ENCODE measurements around the gene NEXMIF.

The NEXMIF gene

GRCh38 chrX:74781507-74782034, 143.7 kb downstream of the NEXMIF start:
- no peak overlapping the region for H3K4me3 ChIP-seq (ENCODE audit: low read length in 2 of 2)
- no peak overlapping the region for H3K18ac ChIP-seq (ENCODE audit: low read length)
- H3K27me3 ChIP-seq (ENCODE audit: control insufficient read depth in 3 of 3, insufficient read depth in 3 of 3, low read depth in 1 of 3, low read length in 3 of 3) = no peaks in the 10 kb centered on the region
- no peak for DNase-seq (ENCODE audit: low spot score)
- no peaks in the 10 kb centered on the region for H3K79me1 ChIP-seq (ENCODE audit: low read depth, low read length)
- no peaks in the 10 kb centered on the region for H3K9me3 ChIP-seq (replicated peaks in 1 of 2; ENCODE audit: control insufficient read depth in 2 of 2, insufficient read depth in 1 of 2, low read depth in 1 of 2, low read length in 2 of 2)
- no peak overlapping the region for H2BK15ac ChIP-seq (ENCODE audit: low read length)
- H3K4me1 ChIP-seq (ENCODE audit: control insufficient read depth in 2 of 2, insufficient read depth in 1 of 2, low read depth in 1 of 2, low read length in 2 of 2) = peaks cover 0 to 2% of the 10 kb centered on the region in 2 donors
- no peaks in the 10 kb centered on the region for H3K36me3 ChIP-seq (replicated peaks in 1 of 2; ENCODE audit: control insufficient read depth in 2 of 2, insufficient read depth in 2 of 2, low read length in 2 of 2)
- H3K4ac ChIP-seq (ENCODE audit: low read length) = no peak overlapping the region
- no peak overlapping the region for H4K91ac ChIP-seq (ENCODE audit: low read depth, low read length, poor library complexity)
- no peak overlapping the region for H2BK5ac ChIP-seq (ENCODE audit: low read length)
- no peak overlapping the region for H3K9ac ChIP-seq (ENCODE audit: low read depth, low read length, poor library complexity)
- no peak overlapping the region for H2AFZ ChIP-seq (ENCODE audit: low read length)
- no peak overlapping the region for H3K23ac ChIP-seq (ENCODE audit: low read depth, low read length, poor library complexity)
- no CpG with 5 or more reads among the region's 1 CpG for WGBS, 2 donors (ENCODE audit: extremely low coverage in 2 of 2, insufficient read length in 2 of 2, insufficient replicate concordance in 1 of 2)
- H3K27ac ChIP-seq (replicated peaks; ENCODE audit: low read length) = no peak overlapping the region
- H2BK12ac ChIP-seq (ENCODE audit: low read length) = no peak overlapping the region
- no peak overlapping the region for H2BK120ac ChIP-seq (ENCODE audit: low read depth, low read length)
- no peak overlapping the region for H3K14ac ChIP-seq (ENCODE audit: low read length)
- no peak overlapping the region for H3K4me2 ChIP-seq (ENCODE audit: insufficient read depth, low read length, poor library complexity, severe bottlenecking)
- H4K8ac ChIP-seq (ENCODE audit: low read depth, low read length) = no peak overlapping the region
- H2AK5ac ChIP-seq (ENCODE audit: low read depth, low read length) = no peak overlapping the region

GRCh38 chrX:74779175-74779574, 146.1 kb downstream of the NEXMIF start:
- Histone ChIP-seq H3K4ac (ENCODE audit: low read length) (no peak overlapping the region), H2BK12ac (ENCODE audit: low read length) (no peak overlapping the region), H4K8ac (ENCODE audit: low read depth, low read length) (no peak overlapping the region), H2BK15ac (ENCODE audit: low read length) (no peak overlapping the region), H3K4me1 (ENCODE audit: control insufficient read depth in 2 of 2, insufficient read depth in 1 of 2, low read depth in 1 of 2, low read length in 2 of 2) (peaks cover 0 to 2% of the 10 kb centered on the region in 2 donors), H3K14ac (ENCODE audit: low read length) (no peak overlapping the region), H3K4me2 (ENCODE audit: insufficient read depth, low read length, poor library complexity, severe bottlenecking) (no peak overlapping the region), H3K36me3 (replicated peaks in 1 of 2; ENCODE audit: control insufficient read depth in 2 of 2, insufficient read depth in 2 of 2, low read length in 2 of 2) (no peaks in the 10 kb centered on the region), H3K27ac (replicated peaks; ENCODE audit: low read length) (no peak overlapping the region), H2BK120ac (ENCODE audit: low read depth, low read length) (no peak overlapping the region), H3K23ac (ENCODE audit: low read depth, low read length, poor library complexity) (no peak overlapping the region), H3K18ac (ENCODE audit: low read length) (no peak overlapping the region), H3K9ac (ENCODE audit: low read depth, low read length, poor library complexity) (no peak overlapping the region), H3K27me3 (ENCODE audit: control insufficient read depth in 3 of 3, insufficient read depth in 3 of 3, low read depth in 1 of 3, low read length in 3 of 3) (no peaks in the 10 kb centered on the region), H3K9me3 (replicated peaks in 1 of 2; ENCODE audit: control insufficient read depth in 2 of 2, insufficient read depth in 1 of 2, low read depth in 1 of 2, low read length in 2 of 2) (no peaks in the 10 kb centered on the region), H3K79me1 (ENCODE audit: low read depth, low read length) (no peaks in the 10 kb centered on the region), H2BK5ac (ENCODE audit: low read length) (no peak overlapping the region), H3K4me3 (ENCODE audit: low read length in 2 of 2) (no peak overlapping the region), H4K91ac (ENCODE audit: low read depth, low read length, poor library complexity) (no peak overlapping the region), H2AK5ac (ENCODE audit: low read depth, low read length) (no peak overlapping the region), H2AFZ (ENCODE audit: low read length) (no peak overlapping the region)
- WGBS, 2 donors (ENCODE audit: extremely low coverage in 2 of 2, insufficient read length in 2 of 2, insufficient replicate concordance in 1 of 2) = no CpG with 5 or more reads among the region's 3 CpGs
- DNase-seq (ENCODE audit: low spot score) = no peak

- WGBS, 2 donors (ENCODE audit: extremely low coverage in 2 of 2, insufficient read length in 2 of 2, insufficient replicate concordance in 1 of 2) = no CpG with 5 or more reads among the region's 1 CpG
- H3K4me2 ChIP-seq (ENCODE audit: insufficient read depth, low read length, poor library complexity, severe bottlenecking) = no peak overlapping the region
- H3K4me3 ChIP-seq (ENCODE audit: low read length in 2 of 2) = no peak overlapping the region
Measured at GRCh38 chrX:74774988-74775387, 150.3 kb downstream of the NEXMIF start.

GRCh38 chrX:74736450-74736849, 188.8 kb downstream of the NEXMIF start:
- H2BK120ac ChIP-seq (ENCODE audit: low read depth, low read length) = no peak overlapping the region
- H2BK15ac ChIP-seq (ENCODE audit: low read length) = no peak overlapping the region
- H3K14ac ChIP-seq (ENCODE audit: low read length) = no peak overlapping the region
- H3K18ac ChIP-seq (ENCODE audit: low read length) = no peak overlapping the region
- H3K4ac ChIP-seq (ENCODE audit: low read length) = no peak overlapping the region
- no peak overlapping the region for H4K8ac ChIP-seq (ENCODE audit: low read depth, low read length)
- H3K9me3 ChIP-seq (replicated peaks in 1 of 2; ENCODE audit: control insufficient read depth in 2 of 2, insufficient read depth in 1 of 2, low read depth in 1 of 2, low read length in 2 of 2) = no peaks in the 10 kb centered on the region
- H3K4me3 ChIP-seq (ENCODE audit: low read length in 2 of 2) = no peak overlapping the region
- no peak overlapping the region for H4K91ac ChIP-seq (ENCODE audit: low read depth, low read length, poor library complexity)
- no peak overlapping the region for H3K9ac ChIP-seq (ENCODE audit: low read depth, low read length, poor library complexity)
- no CpG with 5 or more reads among the region's 3 CpGs for WGBS, 2 donors (ENCODE audit: extremely low coverage in 2 of 2, insufficient read length in 2 of 2, insufficient replicate concordance in 1 of 2)
- H3K36me3 ChIP-seq (replicated peaks in 1 of 2; ENCODE audit: control insufficient read depth in 2 of 2, insufficient read depth in 2 of 2, low read length in 2 of 2) = no peaks in the 10 kb centered on the region
- H2BK12ac ChIP-seq (ENCODE audit: low read length) = no peak overlapping the region
- H2AK5ac ChIP-seq (ENCODE audit: low read depth, low read length) = no peak overlapping the region
- H3K23ac ChIP-seq (ENCODE audit: low read depth, low read length, poor library complexity) = no peak overlapping the region
- H3K4me1 ChIP-seq (ENCODE audit: control insufficient read depth in 2 of 2, insufficient read depth in 1 of 2, low read depth in 1 of 2, low read length in 2 of 2) = no peaks in the 10 kb centered on the region
- H3K4me2 ChIP-seq (ENCODE audit: insufficient read depth, low read length, poor library complexity, severe bottlenecking) = no peak overlapping the region
- no peak overlapping the region for H2AFZ ChIP-seq (ENCODE audit: low read length)
- no peaks in the 10 kb centered on the region for H3K79me1 ChIP-seq (ENCODE audit: low read depth, low read length)
- no peak overlapping the region for H3K27ac ChIP-seq (replicated peaks; ENCODE audit: low read length)
- no peak for DNase-seq (ENCODE audit: low spot score)
- peaks cover 0 to 9% (median 0%) of the 10 kb centered on the region in 3 experiments for H3K27me3 ChIP-seq (ENCODE audit: control insufficient read depth in 3 of 3, insufficient read depth in 3 of 3, low read depth in 1 of 3, low read length in 3 of 3)
- no peak overlapping the region for H2BK5ac ChIP-seq (ENCODE audit: low read length)

More at GRCh38 chrX:74774988-74775387, 150.3 kb downstream of the NEXMIF start:
- H3K23ac ChIP-seq (ENCODE audit: low read depth, low read length, poor library complexity) = no peak overlapping the region
- H2AK5ac ChIP-seq (ENCODE audit: low read depth, low read length) = no peak overlapping the region
- no peak overlapping the region for H3K4ac ChIP-seq (ENCODE audit: low read length)
- no peak for DNase-seq (ENCODE audit: low spot score)
- H2BK120ac ChIP-seq (ENCODE audit: low read depth, low read length) = no peak overlapping the region
- H3K9ac ChIP-seq (ENCODE audit: low read depth, low read length, poor library complexity) = no peak overlapping the region
- H3K36me3 ChIP-seq (replicated peaks in 1 of 2; ENCODE audit: control insufficient read depth in 2 of 2, insufficient read depth in 2 of 2, low read length in 2 of 2) = no peaks in the 10 kb centered on the region
- peaks cover 0 to 2% of the 10 kb centered on the region in 2 donors for H3K4me1 ChIP-seq (ENCODE audit: control insufficient read depth in 2 of 2, insufficient read depth in 1 of 2, low read depth in 1 of 2, low read length in 2 of 2)
- H3K18ac ChIP-seq (ENCODE audit: low read length) = no peak overlapping the region
- no peaks in the 10 kb centered on the region for H3K27me3 ChIP-seq (ENCODE audit: control insufficient read depth in 3 of 3, insufficient read depth in 3 of 3, low read depth in 1 of 3, low read length in 3 of 3)
- no peak overlapping the region for H4K8ac ChIP-seq (ENCODE audit: low read depth, low read length)
- H4K91ac ChIP-seq (ENCODE audit: low read depth, low read length, poor library complexity) = no peak overlapping the region
- no peak overlapping the region for H3K14ac ChIP-seq (ENCODE audit: low read length)
- H2AFZ ChIP-seq (ENCODE audit: low read length) = no peak overlapping the region
- no peak overlapping the region for H3K27ac ChIP-seq (replicated peaks; ENCODE audit: low read length)
- H3K79me1 ChIP-seq (ENCODE audit: low read depth, low read length) = no peaks in the 10 kb centered on the region
- H3K9me3 ChIP-seq (replicated peaks in 1 of 2; ENCODE audit: control insufficient read depth in 2 of 2, insufficient read depth in 1 of 2, low read depth in 1 of 2, low read length in 2 of 2) = no peaks in the 10 kb centered on the region
- H2BK12ac ChIP-seq (ENCODE audit: low read length) = no peak overlapping the region
- H2BK5ac ChIP-seq (ENCODE audit: low read length) = no peak overlapping the region
- H2BK15ac ChIP-seq (ENCODE audit: low read length) = no peak overlapping the region
